Suprapubic skin (tissue), 4 donors: ENCODE results near the gene TMEM72. TPM values are rescaled to one million over a fixed set of nuclear protein-coding genes. Genes with fewer than 3 reads are reported as not detected.

Experiments
- DNase-seq, 2 donors: peaks; one replicate each; pipeline ENCODE4 v3.0.0-alpha.2; 2019; ENCODE audit warnings: low spot score in 2 of 2
- H3K27ac ChIP-seq: fragments of 200-600 bp; sonication (generic); one replicate; pipeline ENCODE4 v1.5.1; 2019
- H3K27me3 ChIP-seq: fragments of 200-600 bp; sonication (generic); one replicate; pipeline ENCODE4 v1.5.1; 2019
- H3K36me3 ChIP-seq: fragments of 200-600 bp; sonication (generic); one replicate; pipeline ENCODE4 v1.5.1; 2019
- H3K4me1 ChIP-seq: fragments of 200-600 bp; sonication (generic); one replicate; pipeline ENCODE4 v1.5.1; 2019
- H3K4me3 ChIP-seq: fragments of 200-600 bp; sonication (generic); one replicate; pipeline ENCODE4 v1.5.1; 2019; ENCODE audit warnings: mild to moderate bottlenecking
- H3K9me3 ChIP-seq: fragments of 200-600 bp; sonication (generic); one replicate; pipeline ENCODE4 v1.5.1; 2019
- EP300 ChIP-seq: sonication (generic); formaldehyde crosslinking; IDR thresholded peaks from one replicate; pipeline ENCODE4 v1.6.1; 2017; ENCODE audit warnings: antibody characterized with exemption
- POLR2A ChIP-seq, 2 donors: fragments of 450-650 bp; IDR thresholded peaks; one replicate each; pipeline ENCODE4 v1.6.1; 2017; ENCODE audit warnings: antibody characterized with exemption in 2 of 2, mild to moderate bottlenecking in 2 of 2, moderate library complexity in 2 of 2
- POLR2AphosphoS5 ChIP-seq, 3 donors: sonication (generic); formaldehyde crosslinking; IDR thresholded peaks; one replicate each; pipeline ENCODE4 v1.6.1; 2017; ENCODE audit warnings: antibody characterized with exemption in 3 of 3
- whole genome bisulfite sequencing: methylation state at CpG from one replicate; pipeline ENCODE4 v1.1.5; 2018; 5-methylcytosine and 5-hydroxymethylcytosine counted together
- total RNA-seq, 4 donors: library from RNA; depleted of rRNA; stranded (reverse); fragments of >200 nt; gene quantifications; one replicate each; pipeline ENCODE4 v1.1.0, GENCODE V29; 2016
- TF ChIP-seq, protein P1 (sequence below), 2 donors: fragments of 200-600 bp in 1 of 2; fragments of 450-650 bp in 1 of 2; sonication (generic) in 1 of 2; IDR thresholded peaks; one replicate each; pipeline ENCODE4 v1.5.1; 2016 to 2019; ENCODE audit warnings: antibody characterized with exemption in 2 of 2, mild to moderate bottlenecking in 1 of 2, moderate library complexity in 1 of 2

TMEM72 gene
- total RNA-seq, 4 donors from 2014 or later = not detected

GRCh38 chr10:44906486-44906885 lies 4.7 kb upstream of the TMEM72 start:
- WGBS = 44% methylated on average over 4 of the region's 4 CpGs
- Histone ChIP-seq H3K27me3 (no peaks in the 10 kb centered on the region), H3K36me3 (no peaks in the 10 kb centered on the region), H3K9me3 (no peaks in the 10 kb centered on the region), H3K4me1 (peaks cover 2% of the 10 kb centered on the region), H3K27ac (no peak overlapping the region), H3K4me3 (no peak overlapping the region)
- no peak for DNase-seq
- no peak for TF ChIP-seq POLR2A (IDR thresholded peaks at IDR 0.05)
- TF ChIP-seq, protein P1, sequence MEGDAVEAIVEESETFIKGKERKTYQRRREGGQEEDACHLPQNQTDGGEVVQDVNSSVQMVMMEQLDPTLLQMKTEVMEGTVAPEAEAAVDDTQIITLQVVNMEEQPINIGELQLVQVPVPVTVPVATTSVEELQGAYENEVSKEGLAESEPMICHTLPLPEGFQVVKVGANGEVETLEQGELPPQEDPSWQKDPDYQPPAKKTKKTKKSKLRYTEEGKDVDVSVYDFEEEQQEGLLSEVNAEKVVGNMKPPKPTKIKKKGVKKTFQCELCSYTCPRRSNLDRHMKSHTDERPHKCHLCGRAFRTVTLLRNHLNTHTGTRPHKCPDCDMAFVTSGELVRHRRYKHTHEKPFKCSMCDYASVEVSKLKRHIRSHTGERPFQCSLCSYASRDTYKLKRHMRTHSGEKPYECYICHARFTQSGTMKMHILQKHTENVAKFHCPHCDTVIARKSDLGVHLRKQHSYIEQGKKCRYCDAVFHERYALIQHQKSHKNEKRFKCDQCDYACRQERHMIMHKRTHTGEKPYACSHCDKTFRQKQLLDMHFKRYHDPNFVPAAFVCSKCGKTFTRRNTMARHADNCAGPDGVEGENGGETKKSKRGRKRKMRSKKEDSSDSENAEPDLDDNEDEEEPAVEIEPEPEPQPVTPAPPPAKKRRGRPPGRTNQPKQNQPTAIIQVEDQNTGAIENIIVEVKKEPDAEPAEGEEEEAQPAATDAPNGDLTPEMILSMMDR (IDR thresholded peaks at IDR 0.05) = no peak
- no peak for TF ChIP-seq POLR2AphosphoS5 (IDR thresholded peaks at IDR 0.05)
- TF ChIP-seq EP300 = no peak

DNA sequence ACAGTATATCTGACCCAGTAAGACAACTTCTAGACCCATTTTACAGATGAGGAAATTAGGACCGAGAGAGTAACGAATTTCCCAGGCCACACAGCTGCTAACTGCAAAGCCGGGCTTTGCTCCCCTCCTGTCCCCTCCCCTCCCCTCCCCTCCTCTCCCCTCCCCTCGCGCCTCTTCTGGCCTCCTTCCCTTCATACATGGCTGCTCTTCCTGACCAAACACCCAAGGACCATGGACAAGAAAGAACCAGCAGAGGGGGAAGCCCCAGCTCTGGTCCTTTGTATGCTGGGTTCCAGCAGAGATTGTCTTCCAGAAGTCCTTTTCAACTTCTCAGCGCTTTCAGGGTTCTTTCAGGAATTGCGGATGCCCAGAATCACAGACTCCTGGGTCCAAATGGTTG lies 3.6 kb upstream of the TMEM72 start:
- Histone ChIP-seq H3K27ac (no peak overlapping the region), H3K36me3 (no peaks in the 10 kb centered on the region), H3K4me1 (peaks cover 2% of the 10 kb centered on the region), H3K9me3 (no peaks in the 10 kb centered on the region), H3K4me3 (no peak overlapping the region), H3K27me3 (no peaks in the 10 kb centered on the region)
- TF ChIP-seq, protein P1 (IDR thresholded peaks at IDR 0.05) = no peak
- no peak for TF ChIP-seq EP300
- no peak for TF ChIP-seq POLR2A (IDR thresholded peaks at IDR 0.05)
- TF ChIP-seq POLR2AphosphoS5 (IDR thresholded peaks at IDR 0.05) = no peak
- 90% methylated on average over 7 of the region's 7 CpGs for WGBS
- no peak for DNase-seq

- TF ChIP-seq, protein P1 (IDR thresholded peaks at IDR 0.05) = no peak
- TF ChIP-seq POLR2AphosphoS5 (IDR thresholded peaks at IDR 0.05) (no peak), EP300 (no peak), POLR2A (IDR thresholded peaks at IDR 0.05) (no peak)
- Histone ChIP-seq H3K36me3 (no peaks in the 10 kb centered on the region), H3K4me1 (peaks cover 2% of the 10 kb centered on the region), H3K27ac (no peak overlapping the region), H3K27me3 (no peaks in the 10 kb centered on the region), H3K4me3 (no peak overlapping the region), H3K9me3 (no peaks in the 10 kb centered on the region)
- DNase-seq = no peak
- 74% methylated on average over 10 of the region's 10 CpGs for WGBS
Measured at GRCh38 chr10:44908066-44908749, 2.9 kb upstream of the TMEM72 start.

GRCh38 chr10:44908936-44909630 lies 2.1 kb upstream of the TMEM72 start:
- Histone ChIP-seq H3K4me3 (no peak overlapping the region), H3K27me3 (no peaks in the 10 kb centered on the region), H3K9me3 (no peaks in the 10 kb centered on the region), H3K27ac (no peak overlapping the region), H3K4me1 (peaks cover 2% of the 10 kb centered on the region), H3K36me3 (no peaks in the 10 kb centered on the region)
- TF ChIP-seq, protein P1 (IDR thresholded peaks at IDR 0.05) = no peak
- no peak for TF ChIP-seq POLR2A (IDR thresholded peaks at IDR 0.05)
- TF ChIP-seq POLR2AphosphoS5 (IDR thresholded peaks at IDR 0.05) = no peak
- TF ChIP-seq EP300 = no peak
- WGBS = 85% methylated on average over 7 of the region's 7 CpGs
- DNase-seq = no peak

- H3K27ac ChIP-seq = no peak overlapping the region
- no peaks in the 10 kb centered on the region for H3K27me3 ChIP-seq
- H3K4me1 ChIP-seq = peaks cover 2% of the 10 kb centered on the region
- WGBS = 75% methylated on average over 1 of the region's 1 CpG
- H3K4me3 ChIP-seq = no peak overlapping the region
- TF ChIP-seq POLR2A (IDR thresholded peaks at IDR 0.05) (no peak), POLR2AphosphoS5 (IDR thresholded peaks at IDR 0.05) (no peak), EP300 (no peak)
- TF ChIP-seq, protein P1 (IDR thresholded peaks at IDR 0.05) = no peak
- no peak for DNase-seq
- no peaks in the 10 kb centered on the region for H3K9me3 ChIP-seq
- H3K36me3 ChIP-seq = no peaks in the 10 kb centered on the region
Measured at GRCh38 chr10:44909910-44910309, 1.2 kb upstream of the TMEM72 start.
